Ascending aorta (tissue), 2 donors: Measurements from ENCODE around the gene PLCB1. TPM values are rescaled to one million over a fixed set of nuclear protein-coding genes. Genes with fewer than 3 reads are reported as not detected.

Experiments used
- DNase-seq, 2 donors: peaks; one replicate each; pipeline ENCODE4 v3.0.0-alpha.2; 2019; ENCODE audit warnings: low spot score in 2 of 2
- H3K27ac ChIP-seq, 2 donors: fragments of 200-600 bp; sonication (generic); one replicate each; pipeline ENCODE4 v1.5.1; 2016 to 2017; ENCODE audit warnings: mild to moderate bottlenecking in 1 of 2
- H3K27me3 ChIP-seq: fragments of 200-600 bp; sonication (generic); one replicate; pipeline ENCODE4 v1.5.1; 2017
- H3K36me3 ChIP-seq, 2 donors: fragments of 200-600 bp; sonication (generic); one replicate each; pipeline ENCODE4 v1.5.1; 2016
- H3K4me1 ChIP-seq, 2 donors: fragments of 200-600 bp; sonication (generic); one replicate each; pipeline ENCODE4 v1.5.1; 2016 to 2017; ENCODE audit warnings: mild to moderate bottlenecking in 1 of 2
- H3K4me3 ChIP-seq, 2 donors: fragments of 200-600 bp; sonication (generic); one replicate each; pipeline ENCODE4 v1.5.1; 2016 to 2017; ENCODE audit warnings: mild to moderate bottlenecking in 1 of 2
- H3K9me3 ChIP-seq, 2 donors: fragments of 200-600 bp; sonication (generic); one replicate each; pipeline ENCODE4 v1.5.1; 2016
- intact Hi-C: fragments of 100-400 bp; cut with DNase I; formaldehyde crosslinking; loops from one replicate; pipeline ENCODE4 v1.15.1; 2023
- total RNA-seq: library from RNA; depleted of rRNA; stranded (reverse); fragments of >200 nt; gene quantifications from one replicate; pipeline ENCODE4 v1.1.0, GENCODE V29; 2016
- TF ChIP-seq, protein P1 (sequence below), 3 experiments: fragments of 200-600 bp in 2 of 3; fragments of 450-650 bp in 1 of 3; sonication (generic) in 2 of 3; IDR thresholded peaks; one replicate each; pipeline ENCODE4 v1.5.1; 2016 to 2019; ENCODE audit warnings: antibody characterized with exemption in 3 of 3, mild to moderate bottlenecking in 1 of 3, moderate library complexity in 1 of 3

Gene PLCB1
- total RNA-seq, 1 donor from 2014 or later, result 22.9 TPM

DNA sequence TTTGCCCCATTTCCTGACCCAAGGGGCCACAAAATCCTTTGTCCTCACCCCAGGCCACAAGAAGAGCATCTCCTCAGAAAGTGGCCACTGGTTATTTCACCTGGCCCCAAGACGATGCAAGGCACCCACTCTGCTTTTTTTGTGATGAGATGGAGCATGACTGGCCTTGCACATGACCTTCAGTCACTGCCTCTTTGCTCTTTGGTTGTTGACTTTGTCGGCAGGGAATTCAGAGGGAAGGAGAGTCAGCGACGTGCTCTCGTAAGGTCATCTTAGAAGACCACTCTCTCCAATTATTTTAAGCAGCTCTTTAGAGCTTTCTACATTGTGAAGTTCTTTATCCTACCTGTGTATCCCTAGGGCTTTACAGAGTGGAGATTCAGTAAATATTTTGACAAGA lies 306.7 kb downstream of the PLCB1 start:
- Histone ChIP-seq H3K4me3 (no peak overlapping the region), H3K36me3 (no peaks in the 10 kb centered on the region), H3K27me3 (no peaks in the 10 kb centered on the region), H3K27ac (no peak overlapping the region), H3K4me1 (no peaks in the 10 kb centered on the region), H3K9me3 (no peaks in the 10 kb centered on the region)
- intact Hi-C loops, result no loop called here
- no peak for DNase-seq
- TF ChIP-seq, protein P1, sequence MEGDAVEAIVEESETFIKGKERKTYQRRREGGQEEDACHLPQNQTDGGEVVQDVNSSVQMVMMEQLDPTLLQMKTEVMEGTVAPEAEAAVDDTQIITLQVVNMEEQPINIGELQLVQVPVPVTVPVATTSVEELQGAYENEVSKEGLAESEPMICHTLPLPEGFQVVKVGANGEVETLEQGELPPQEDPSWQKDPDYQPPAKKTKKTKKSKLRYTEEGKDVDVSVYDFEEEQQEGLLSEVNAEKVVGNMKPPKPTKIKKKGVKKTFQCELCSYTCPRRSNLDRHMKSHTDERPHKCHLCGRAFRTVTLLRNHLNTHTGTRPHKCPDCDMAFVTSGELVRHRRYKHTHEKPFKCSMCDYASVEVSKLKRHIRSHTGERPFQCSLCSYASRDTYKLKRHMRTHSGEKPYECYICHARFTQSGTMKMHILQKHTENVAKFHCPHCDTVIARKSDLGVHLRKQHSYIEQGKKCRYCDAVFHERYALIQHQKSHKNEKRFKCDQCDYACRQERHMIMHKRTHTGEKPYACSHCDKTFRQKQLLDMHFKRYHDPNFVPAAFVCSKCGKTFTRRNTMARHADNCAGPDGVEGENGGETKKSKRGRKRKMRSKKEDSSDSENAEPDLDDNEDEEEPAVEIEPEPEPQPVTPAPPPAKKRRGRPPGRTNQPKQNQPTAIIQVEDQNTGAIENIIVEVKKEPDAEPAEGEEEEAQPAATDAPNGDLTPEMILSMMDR (IDR thresholded peaks at IDR 0.05), result no peak

DNA sequence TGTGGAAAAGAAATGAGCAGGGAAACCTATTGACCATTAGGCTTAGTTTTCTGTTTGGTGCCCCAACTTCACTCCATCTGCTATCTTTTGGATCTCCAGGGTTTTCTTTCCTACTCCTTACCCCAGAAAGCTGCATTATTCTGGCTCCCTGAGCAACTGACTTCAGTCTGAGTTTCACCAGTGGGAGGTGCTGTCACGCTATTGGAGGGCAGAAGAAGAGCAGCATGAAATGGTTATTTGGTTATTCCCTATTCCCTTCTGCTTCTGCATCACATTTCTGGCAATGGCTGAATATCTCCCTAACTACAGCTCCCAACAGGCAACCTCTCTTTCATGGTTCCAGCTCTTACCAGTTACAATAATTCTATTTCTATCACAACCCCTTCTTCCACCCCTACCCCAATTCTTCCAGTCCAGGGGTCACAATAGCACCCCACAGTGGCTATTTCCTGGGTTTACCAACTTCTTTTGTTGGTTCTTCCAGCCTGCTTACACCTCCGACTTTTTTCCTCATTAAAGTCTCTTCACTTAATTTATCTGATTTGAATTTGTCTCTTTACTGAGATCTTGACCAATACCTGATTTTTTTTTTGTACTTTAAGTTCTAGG lies 311.5 kb downstream of the PLCB1 start:
- H3K36me3 ChIP-seq, result no peaks in the 10 kb centered on the region
- H3K27ac ChIP-seq, result no peak overlapping the region
- no peaks in the 10 kb centered on the region for H3K9me3 ChIP-seq
- TF ChIP-seq, protein P1 (IDR thresholded peaks at IDR 0.05), result no peak
- H3K27me3 ChIP-seq, result no peaks in the 10 kb centered on the region
- H3K4me1 ChIP-seq, result no peaks in the 10 kb centered on the region
- H3K4me3 ChIP-seq, result no peak overlapping the region
- intact Hi-C loops, result no loop called here
- no peak for DNase-seq

DNA sequence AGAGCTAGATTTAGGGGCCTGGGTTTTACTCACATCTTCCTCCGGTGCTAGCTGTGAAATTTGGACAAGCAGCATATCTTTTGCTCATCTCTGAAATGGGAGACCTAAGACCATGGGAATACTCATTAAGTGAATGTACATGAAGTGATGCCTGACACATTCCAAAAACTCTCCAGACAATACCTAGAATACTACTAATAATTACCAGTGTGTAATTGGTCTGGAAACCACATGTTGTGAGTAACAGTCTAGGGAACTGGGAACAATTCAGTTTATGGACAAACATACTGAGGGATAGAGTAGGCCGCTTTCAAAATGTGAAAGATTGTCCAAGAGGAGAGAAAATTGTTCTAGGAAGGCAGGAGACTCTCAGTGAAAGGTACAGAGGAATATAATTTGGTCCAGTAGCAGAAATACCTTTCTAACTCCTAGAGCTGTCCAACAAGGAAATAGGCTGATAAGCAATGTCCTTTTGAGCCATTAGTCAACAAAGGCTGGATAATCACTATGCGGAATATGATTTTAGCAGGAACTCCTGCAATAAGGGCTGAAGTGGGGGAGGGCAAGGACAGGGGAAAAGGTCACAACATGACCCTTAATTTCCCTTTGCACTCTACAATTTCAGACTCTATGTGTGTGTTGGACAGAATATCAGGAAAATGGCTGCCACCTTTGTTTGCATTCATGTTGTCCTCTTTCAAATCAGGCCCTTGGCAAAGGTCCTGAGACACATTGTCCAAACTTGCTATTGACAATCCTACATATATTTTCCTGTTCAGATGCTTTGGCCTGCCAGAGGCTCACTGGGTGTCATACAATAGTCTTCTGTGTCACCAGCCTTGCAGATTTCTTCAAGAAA lies 315.4 kb downstream of the PLCB1 start:
- TF ChIP-seq, protein P1 (IDR thresholded peaks at IDR 0.05), result no peak
- H3K9me3 ChIP-seq, result no peaks in the 10 kb centered on the region
- DNase-seq, result no peak
- no peaks in the 10 kb centered on the region for H3K36me3 ChIP-seq
- H3K4me1 ChIP-seq, result no peaks in the 10 kb centered on the region
- intact Hi-C loops, result no loop called here
- H3K27me3 ChIP-seq, result no peaks in the 10 kb centered on the region
- H3K4me3 ChIP-seq, result no peak overlapping the region
- no peak overlapping the region for H3K27ac ChIP-seq

DNA sequence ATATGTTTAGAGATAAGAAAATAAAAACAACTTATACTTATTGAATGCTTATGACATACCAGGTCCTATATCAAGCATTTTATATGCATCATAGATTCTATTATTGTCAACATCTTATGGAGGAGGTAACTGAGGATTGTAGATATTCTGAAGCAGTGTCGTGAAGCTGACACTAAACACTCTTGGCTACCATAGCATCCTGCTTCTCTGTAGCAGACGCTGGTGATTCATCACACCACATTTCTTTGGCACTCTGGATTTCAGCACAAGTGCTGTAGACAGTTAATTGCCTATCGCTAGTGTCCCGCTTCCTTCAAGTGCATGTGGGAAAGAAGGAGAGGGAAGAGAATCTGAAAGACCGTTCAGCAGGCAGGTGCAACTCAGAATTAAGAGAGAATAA lies 317.1 kb downstream of the PLCB1 start:
- intact Hi-C loops, result no loop called here
- TF ChIP-seq, protein P1 (IDR thresholded peaks at IDR 0.05), result no peak
- H3K9me3 ChIP-seq, result no peaks in the 10 kb centered on the region
- H3K4me1 ChIP-seq, result no peaks in the 10 kb centered on the region
- no peak overlapping the region for H3K4me3 ChIP-seq
- DNase-seq, result no peak
- no peaks in the 10 kb centered on the region for H3K27me3 ChIP-seq
- H3K36me3 ChIP-seq, result no peaks in the 10 kb centered on the region
- no peak overlapping the region for H3K27ac ChIP-seq

DNA sequence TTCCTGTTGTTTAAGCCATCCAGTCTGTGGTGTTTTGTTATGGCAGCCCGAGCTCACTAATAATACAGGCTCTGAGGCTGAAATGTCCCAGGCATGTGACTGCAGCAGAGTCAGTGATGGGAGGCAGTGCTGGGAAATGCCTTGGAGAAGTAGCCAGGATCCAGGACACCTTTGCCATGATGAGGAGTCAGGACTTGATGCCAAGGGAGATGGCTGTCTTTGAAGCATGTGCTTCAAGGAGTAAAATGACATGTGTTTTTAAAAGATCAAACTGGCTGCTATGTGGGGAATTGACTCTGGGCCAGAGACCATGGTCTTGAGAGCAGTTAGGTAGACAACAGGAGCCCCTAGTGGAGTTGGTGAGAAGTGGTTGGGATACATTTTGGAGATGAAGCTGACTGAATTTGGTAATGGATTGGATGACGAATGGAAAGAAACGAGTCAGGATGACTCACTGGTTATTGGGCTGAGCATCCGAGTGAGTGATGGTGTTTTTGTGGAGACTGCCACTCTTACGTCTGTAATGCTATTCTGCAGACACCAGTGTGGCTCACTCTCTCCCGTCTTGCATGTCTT lies 322.2 kb downstream of the PLCB1 start:
- H3K4me3 ChIP-seq, result no peak overlapping the region
- H3K27ac ChIP-seq, result no peak overlapping the region
- TF ChIP-seq, protein P1 (IDR thresholded peaks at IDR 0.05), result no peak
- H3K36me3 ChIP-seq, result no peaks in the 10 kb centered on the region
- intact Hi-C loops, result no loop called here
- H3K4me1 ChIP-seq, result no peaks in the 10 kb centered on the region
- no peaks in the 10 kb centered on the region for H3K27me3 ChIP-seq
- H3K9me3 ChIP-seq, result no peaks in the 10 kb centered on the region
- DNase-seq, result no peak
